HG02759 (cell line): ENCODE data around the gene NAA80.

ENCODE experiments used
- ATAC-seq: cut with Tn5 transposase; IDR thresholded peaks from one replicate; pipeline ENCODE4 v1.9.1; 2021; ENCODE audit warnings: mild to moderate bottlenecking, moderate library complexity; ENCODE audit not compliant: unreplicated experiment

NAA80 gene

GRCh38 chr3:50260027-50260941 is 38.9 kb downstream of the NAA80 start:
- peak; percentile 90 for ATAC-seq

GRCh38 chr3:50259432-50260026 is 39.7 kb downstream of the NAA80 start:
- ATAC-seq = peak; percentile 27

GRCh38 chr3:50258979-50259378 is 40.2 kb downstream of the NAA80 start:
- no peak for ATAC-seq

GRCh38 chr3:50258029-50258680 is 41.0 kb downstream of the NAA80 start:
- ATAC-seq = no peak

GRCh38 chr3:50256978-50257890 is 42.0 kb downstream of the NAA80 start:
- no peak for ATAC-seq

GRCh38 chr3:50255251-50255615 is 44.0 kb downstream of the NAA80 start:
- no peak for ATAC-seq

GRCh38 chr3:50254577-50255250 is 44.5 kb downstream of the NAA80 start:
- no peak for ATAC-seq

- ATAC-seq = no peak
Measured at GRCh38 chr3:50251220-50251619, 48.0 kb downstream of the NAA80 start.

- no peak for ATAC-seq
Measured at GRCh38 chr3:50250514-50250913, 48.7 kb downstream of the NAA80 start.

- no peak for ATAC-seq
Measured at GRCh38 chr3:50249457-50249856, 49.7 kb downstream of the NAA80 start.

- no peak for ATAC-seq
Measured at GRCh38 chr3:50248387-50248786, 50.8 kb downstream of the NAA80 start.

GRCh38 chr3:50246517-50246954 is 52.7 kb downstream of the NAA80 start:
- ATAC-seq = peak; percentile 58
